GM19025 (cell line): ENCODE measurements around the gene VPS37C.
A peak's percentile ranks its signal among the peaks of the same experiment; 100 is the strongest.
"Not testable (repeated sequence)": the region's sequence is repeated elsewhere in the genome, so short reads cannot be mapped to it uniquely, and the experiment has no call there.

ENCODE experiments used
- ATAC-seq: cut with Tn5 transposase; IDR thresholded peaks from one replicate; pipeline ENCODE4 v1.9.1; 2021; ENCODE audit warnings: mild to moderate bottlenecking, low read depth, moderate library complexity; ENCODE audit not compliant: unreplicated experiment

Gene VPS37C

GRCh38 chr11:61161190-61162091 lies at the start of gene VPS37C:
Gene VPS37C, minus strand, starts transcription at chr11:61161426. Its CDS starts 22,597 bp downstream, at chr11:61138829.
- peak; percentile 72 for ATAC-seq

- not testable (repeated sequence) for ATAC-seq
Measured at GRCh38 chr11:61210629-61211028, 49.4 kb upstream of the VPS37C start.

GRCh38 chr11:61207636-61208310 lies 46.5 kb upstream of the VPS37C start:
- ATAC-seq: not testable (repeated sequence)

- ATAC-seq: not testable (repeated sequence)
Measured at GRCh38 chr11:61204502-61205059, 43.4 kb upstream of the VPS37C start.

- ATAC-seq: not testable (repeated sequence)
Measured at GRCh38 chr11:61203873-61204272, 42.6 kb upstream of the VPS37C start.

- ATAC-seq: not testable (repeated sequence)
Measured at GRCh38 chr11:61202950-61203746, 41.9 kb upstream of the VPS37C start, which contains the start of gene PGA3. Gene PGA3, plus strand, starts transcription at chr11:61203515. Its CDS starts 50 bp downstream, at chr11:61203565.

- ATAC-seq: no peak
Measured at GRCh38 chr11:61201476-61201875, 40.2 kb upstream of the VPS37C start.

GRCh38 chr11:61198948-61199523 lies 37.8 kb upstream of the VPS37C start:
- ATAC-seq: no peak

GRCh38 chr11:61198361-61198760 lies 37.1 kb upstream of the VPS37C start:
- ATAC-seq: no peak

- no peak for ATAC-seq
Measured at GRCh38 chr11:61195719-61196118, 34.5 kb upstream of the VPS37C start.

- no peak for ATAC-seq
Measured at GRCh38 chr11:61194981-61195695, 33.9 kb upstream of the VPS37C start.

- ATAC-seq: no peak
Measured at GRCh38 chr11:61194169-61194671, 33.0 kb upstream of the VPS37C start.

- ATAC-seq: no peak
Measured at GRCh38 chr11:61193596-61193995, 32.4 kb upstream of the VPS37C start.

- no peak for ATAC-seq
Measured at GRCh38 chr11:61189933-61190332, 28.7 kb upstream of the VPS37C start.

- ATAC-seq: no peak
Measured at GRCh38 chr11:61187505-61188130, 26.4 kb upstream of the VPS37C start.

GRCh38 chr11:61186504-61186903 lies 25.3 kb upstream of the VPS37C start:
- no peak for ATAC-seq

GRCh38 chr11:61183645-61184044 lies 22.4 kb upstream of the VPS37C start:
- ATAC-seq: no peak

GRCh38 chr11:61181489-61181888 lies 20.3 kb upstream of the VPS37C start:
- ATAC-seq: no peak

- not testable (repeated sequence) for ATAC-seq
Measured at GRCh38 chr11:61180205-61180604, 19.0 kb upstream of the VPS37C start.
